Measurements from ENCODE around the gene ZNF491.
"Not testable (repeated sequence)": the region's sequence is repeated elsewhere in the genome, so short reads cannot be mapped to it uniquely, and the experiment has no call there.

The ZNF491 gene

GRCh38 chr19:11807099-11807380, 8.7 kb downstream of the ZNF491 start:
- DNase-seq, result no peak

DNA sequence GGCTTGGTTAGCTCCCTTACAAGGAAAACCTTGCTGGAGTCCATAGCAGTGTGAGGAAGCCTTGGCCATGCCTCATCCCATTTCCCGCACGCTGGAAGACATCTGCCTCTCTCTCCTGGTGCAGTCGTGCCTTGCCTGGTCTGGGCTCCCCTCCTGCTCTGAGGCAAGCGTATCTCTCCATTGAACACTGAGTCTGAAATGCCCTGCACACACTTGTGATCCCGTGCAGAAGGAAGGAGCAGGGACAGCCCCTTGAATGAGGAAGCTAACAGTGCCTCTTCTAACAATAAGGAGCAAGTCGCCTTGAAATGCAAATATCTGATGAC, 15.3 kb downstream of the ZNF491 start:
- DNase-seq, result no peak

DNA sequence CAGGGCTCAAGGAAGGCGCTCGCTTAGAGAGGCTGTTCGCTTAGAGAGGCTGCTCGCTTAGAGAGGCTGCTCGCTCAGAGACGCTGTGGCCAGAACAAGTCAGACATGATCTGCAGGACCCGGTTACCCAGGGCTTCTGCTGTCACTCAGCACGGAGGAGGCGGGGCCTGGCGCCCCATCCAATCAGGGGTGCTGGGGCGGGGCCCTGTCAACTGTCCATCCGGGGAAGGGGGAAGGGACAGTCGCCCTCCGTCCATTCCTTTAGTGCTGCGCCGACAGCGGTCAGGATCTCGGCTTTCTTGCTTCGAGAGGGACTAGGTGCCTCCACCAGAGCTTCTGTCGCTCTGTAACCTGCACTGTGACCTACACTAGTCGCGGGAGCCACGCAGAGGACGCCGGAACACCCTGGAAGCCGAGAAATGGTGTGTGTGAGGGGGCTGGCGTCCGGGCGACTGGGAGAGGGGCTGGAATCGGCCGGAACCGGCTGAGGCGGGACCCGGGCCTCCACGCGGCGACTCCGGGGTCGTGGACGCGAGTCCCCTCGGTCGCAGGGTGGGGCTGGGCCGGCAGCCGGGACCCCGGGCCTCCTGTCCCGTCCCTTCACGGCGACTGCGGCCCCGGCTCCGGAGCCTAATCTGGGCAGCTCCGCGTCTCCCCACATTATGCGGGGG, 15.8 kb downstream of the ZNF491 start, which contains the start of gene ZNF440:
ZNF440 (plus strand) TSS at position 245 of the 671 bp plus-strand sequence; CDS start at position 420, 175 bp downstream.
- DNase-seq, result peak; percentile 85

DNA sequence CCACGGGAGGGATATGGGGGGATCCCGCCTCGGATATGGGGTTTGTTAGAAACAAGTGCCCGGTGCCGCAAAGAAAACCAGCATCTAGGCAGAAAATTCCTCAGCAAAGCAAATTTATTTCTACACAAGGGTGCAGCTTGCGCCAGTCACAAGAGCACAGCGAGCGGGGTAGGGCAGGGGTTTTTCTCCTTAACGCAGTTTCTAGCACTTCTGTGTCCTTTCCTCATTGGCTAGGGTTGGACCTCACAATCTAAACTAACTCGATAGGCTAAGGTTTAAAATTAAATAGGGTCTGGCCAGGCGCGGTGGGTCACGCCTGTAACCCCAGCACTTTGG, 16.3 kb downstream of the ZNF491 start:
- no peak for DNase-seq

GRCh38 chr19:11821474-11822109, 23.3 kb downstream of the ZNF491 start:
- DNase-seq, result no peak

DNA sequence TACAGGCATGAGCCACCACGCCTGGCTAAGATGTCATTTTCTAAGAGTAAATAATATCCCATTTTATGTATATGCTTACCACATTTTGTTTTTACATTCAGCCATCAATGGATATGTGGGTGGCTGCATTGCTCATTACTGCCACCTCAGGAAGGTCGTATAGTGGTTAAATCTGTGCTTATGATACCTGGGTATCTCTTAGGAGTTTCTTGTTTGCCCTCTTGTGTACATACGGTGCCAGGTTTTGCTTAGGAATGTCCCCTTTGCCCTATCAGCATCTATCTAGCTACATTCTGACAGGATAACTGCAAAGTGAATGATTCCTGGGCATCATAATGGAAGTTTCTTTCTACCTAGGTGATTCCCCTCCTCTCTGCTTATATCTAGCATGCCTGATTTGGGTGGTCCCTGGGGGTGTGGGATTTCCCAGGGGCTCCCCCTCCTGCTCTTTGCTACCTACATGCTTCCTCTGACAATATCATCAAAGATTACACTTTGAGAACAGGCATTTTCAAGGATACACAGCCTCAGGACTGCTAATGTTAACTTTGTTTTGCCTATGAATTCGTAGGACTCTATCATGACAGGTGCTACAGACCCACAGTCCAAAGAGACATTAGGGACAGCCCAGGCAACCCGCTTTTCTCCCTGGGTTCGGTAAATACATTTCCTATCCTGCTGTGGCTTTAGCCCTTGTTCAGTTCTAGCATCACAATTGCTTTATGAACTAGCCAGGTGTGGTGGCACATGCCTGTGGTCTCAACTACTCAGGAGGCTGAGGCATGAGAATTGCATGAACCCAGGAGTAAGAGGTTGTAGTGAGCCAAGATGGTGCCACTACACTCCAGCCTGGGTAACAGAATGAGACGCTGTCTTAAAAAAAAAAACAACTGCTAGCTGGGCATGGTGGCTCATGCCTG, 30.9 kb downstream of the ZNF491 start:
- not testable (repeated sequence) for DNase-seq

GRCh38 chr19:11832253-11832912, 34.1 kb downstream of the ZNF491 start:
- DNase-seq, result no peak

DNA sequence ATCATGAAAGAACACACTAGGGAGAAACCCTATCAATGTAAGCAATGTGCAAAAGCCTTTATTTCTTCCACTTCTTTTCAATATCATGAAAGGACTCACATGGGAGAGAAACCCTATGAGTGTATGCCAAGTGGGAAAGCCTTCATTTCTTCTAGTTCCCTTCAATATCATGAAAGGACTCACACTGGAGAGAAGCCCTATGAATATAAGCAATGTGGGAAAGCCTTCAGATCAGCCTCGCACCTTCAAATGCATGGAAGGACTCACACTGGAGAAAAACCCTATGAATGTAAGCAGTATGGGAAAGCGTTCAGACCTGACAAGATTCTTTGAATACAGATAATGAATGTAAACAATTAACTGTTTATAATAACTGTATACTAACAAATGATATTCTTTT, 35.2 kb downstream of the ZNF491 start:
- no peak for DNase-seq

- DNase-seq, result not testable (repeated sequence)
Measured at GRCh38 chr19:11835626-11836066, 37.3 kb downstream of the ZNF491 start.

- DNase-seq, result no peak
Measured at GRCh38 chr19:11843722-11844121, 45.4 kb downstream of the ZNF491 start.

GRCh38 chr19:11847615-11848014, 49.3 kb downstream of the ZNF491 start:
- not testable (repeated sequence) for DNase-seq

DNA sequence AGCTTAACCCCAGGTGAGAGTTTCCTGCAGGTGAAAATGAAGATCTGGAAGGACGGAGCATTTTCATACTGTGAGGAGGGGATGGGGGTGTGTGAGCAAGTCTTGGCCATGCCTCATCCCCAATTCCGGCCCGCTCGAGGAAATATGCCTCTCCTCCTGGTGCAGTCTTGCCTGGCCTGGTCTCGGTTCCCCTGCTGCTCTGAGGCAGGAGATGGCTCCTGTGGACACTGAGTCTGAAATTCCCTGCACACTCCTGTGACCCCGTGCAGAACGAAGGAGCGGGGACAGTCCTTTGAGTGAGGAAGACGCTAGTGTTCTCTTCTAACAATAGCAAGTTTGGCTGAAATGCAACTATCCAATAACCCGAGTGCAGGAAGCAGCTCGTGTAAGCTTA, 49.9 kb downstream of the ZNF491 start:
- no peak for DNase-seq

GRCh38 chr19:11848594-11849469, 50.5 kb downstream of the ZNF491 start, which contains the start of gene ZNF439:
Gene ZNF439, plus strand, starts transcription at chr19:11848726. Its CDS starts 142 bp downstream, at chr19:11848868.
- peak; percentile 90 for DNase-seq

DNA sequence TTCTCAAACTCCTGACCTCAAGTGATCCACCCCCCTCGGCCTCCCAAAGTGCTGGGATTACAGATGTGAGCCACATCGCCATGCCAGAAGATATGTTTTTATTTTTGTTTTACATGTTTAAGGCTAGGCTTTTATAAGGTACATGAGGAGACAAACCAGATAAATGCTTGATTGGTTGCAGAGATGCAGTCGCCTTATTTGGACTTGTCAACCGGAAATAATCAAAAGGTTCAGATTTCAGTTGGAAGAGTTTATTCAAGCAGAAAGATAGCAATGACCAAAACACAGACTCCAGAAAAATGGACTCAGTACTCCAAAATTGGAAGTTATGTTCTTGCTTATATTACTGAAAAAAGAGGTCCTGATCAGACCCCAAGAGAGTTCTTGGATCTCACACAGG, 52.0 kb downstream of the ZNF491 start:
- DNase-seq, result not testable (repeated sequence)

DNA sequence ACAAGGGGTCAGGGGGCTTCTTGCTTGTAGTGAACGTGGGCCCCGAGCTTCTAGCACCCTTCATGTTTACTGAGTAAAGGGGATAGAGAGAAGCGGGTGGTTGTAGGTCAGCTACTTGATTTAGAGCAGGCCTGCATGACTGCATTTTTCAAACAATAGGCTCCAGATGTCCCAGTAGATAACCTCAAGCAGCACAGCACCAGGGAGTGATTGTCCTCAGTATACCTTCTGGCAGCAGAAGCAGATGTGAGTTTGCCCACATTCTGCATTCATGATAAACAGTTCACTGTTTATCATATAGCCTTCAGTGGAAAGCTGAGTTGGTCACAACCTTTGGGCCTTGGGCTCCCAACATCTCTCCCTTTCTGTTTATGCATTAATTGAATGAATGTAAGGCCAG, 55.0 kb downstream of the ZNF491 start:
- DNase-seq, result no peak

DNA sequence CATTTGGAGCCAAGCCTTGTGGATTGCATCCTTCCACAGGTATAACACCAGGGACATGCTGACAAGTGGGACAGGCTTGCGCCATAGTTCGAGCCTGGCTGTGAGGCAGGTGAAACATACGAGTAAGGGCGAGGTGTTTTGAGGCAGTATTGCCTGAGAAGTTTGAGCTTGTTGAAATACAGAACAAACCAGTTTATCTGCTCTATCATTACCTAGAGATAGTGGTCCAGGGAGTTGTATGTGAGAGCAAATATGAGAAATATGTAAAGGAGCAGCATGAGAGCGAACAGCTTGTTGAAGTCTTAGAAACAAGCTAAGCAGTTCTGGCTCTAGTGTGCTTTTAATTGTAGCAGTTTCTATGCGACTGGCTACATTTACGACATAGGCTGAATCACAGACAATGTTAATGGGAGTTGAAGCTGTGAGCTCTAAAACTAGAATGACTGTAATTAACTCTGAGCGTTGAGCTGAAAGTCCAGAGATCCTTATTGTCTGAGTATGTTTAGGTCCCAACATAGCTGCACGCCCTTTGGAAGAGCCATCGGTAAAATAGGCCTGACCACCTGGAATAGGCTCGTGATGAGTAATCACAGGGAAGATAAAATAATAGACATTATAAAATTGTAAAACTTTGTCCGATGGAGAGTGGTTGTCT, 58.4 kb downstream of the ZNF491 start:
- no peak for DNase-seq

Data from CD4-positive, alpha-beta T cell treated with Interleukin-17A for 1 hour (primary cell).